Keratinocyte (primary cell): Measurements from ENCODE around the gene TMCO4. TPM values are rescaled to one million over a fixed set of nuclear protein-coding genes. Genes with fewer than 3 reads are reported as not detected.

ENCODE experiments used
- DNase-seq: peaks from one replicate; pipeline ENCODE4 v3.0.0-alpha.2; 2011; ENCODE audit warnings: low read depth, missing footprints, low spot score
- FAIRE-seq: peaks from 2 replicates; lab custom pipeline; 2011; peaks lifted over from hg19 to GRCh38; lab: Jason Lieb, UNC
- H2AFZ ChIP-seq: 2 replicates; pipeline ENCODE4 v1.6.0; 2012; ENCODE audit warnings: low read length, control low read depth, inconsistent platforms; ENCODE audit not compliant: control insufficient read depth
- H3K27ac ChIP-seq: 2 replicates; pipeline ENCODE4 v1.5.1; 2011; ENCODE audit warnings: low read length; ENCODE audit not compliant: control insufficient read depth, insufficient read depth
- H3K27me3 ChIP-seq: 3 replicates; pipeline ENCODE4 v1.6.0; 2011; ENCODE audit warnings: low read length; ENCODE audit not compliant: control insufficient read depth, insufficient read depth; ENCODE audit errors: extremely low read depth
- H3K36me3 ChIP-seq, 2 experiments: 2 replicates in 1 of 2; 3 replicates in 1 of 2; pipeline ENCODE4 v1.5.1; 2011; ENCODE audit warnings: low read length in 2 of 2, mild to moderate bottlenecking in 1 of 2; ENCODE audit not compliant: control insufficient read depth in 2 of 2, insufficient read depth in 2 of 2; ENCODE audit errors: extremely low read depth in 1 of 2
- H3K4me1 ChIP-seq: 3 replicates; pipeline ENCODE4 v1.5.1; 2011; ENCODE audit warnings: low read length; ENCODE audit not compliant: control insufficient read depth, insufficient read depth; ENCODE audit errors: extremely low read depth
- H3K4me2 ChIP-seq: 3 replicates; pipeline ENCODE4 v1.6.0; 2011; ENCODE audit warnings: low read depth, low read length; ENCODE audit not compliant: control insufficient read depth, insufficient read depth; ENCODE audit errors: extremely low read depth
- H3K4me3 ChIP-seq, 3 experiments: fragments of 200-600 bp in 1 of 3; sonication (generic) in 1 of 3; 2 replicates in 2 of 3; 3 replicates in 1 of 3; pipeline ENCODE4 v1.5.1; 2011 to 2016; ENCODE audit warnings: low read length in 3 of 3, mild to moderate bottlenecking in 3 of 3, control low read depth in 2 of 3, inconsistent platforms in 1 of 3, low read depth in 1 of 3, mixed read lengths in 1 of 3, mixed run types in 1 of 3, moderate library complexity in 1 of 3; ENCODE audit not compliant: control insufficient read depth in 2 of 3, insufficient read depth in 2 of 3; ENCODE audit errors: extremely low read depth in 1 of 3
- H3K79me2 ChIP-seq: 2 replicates; pipeline ENCODE4 v1.6.0; 2012; ENCODE audit warnings: low read length; ENCODE audit not compliant: control insufficient read depth, insufficient read depth
- H3K9ac ChIP-seq: 3 replicates; pipeline ENCODE4 v1.6.0; 2011; ENCODE audit warnings: low read length; ENCODE audit not compliant: control insufficient read depth, insufficient read depth; ENCODE audit errors: extremely low read depth
- H3K9me1 ChIP-seq: 3 replicates; pipeline ENCODE4 v1.6.0; 2011; ENCODE audit warnings: low read length; ENCODE audit not compliant: control insufficient read depth, insufficient read depth; ENCODE audit errors: extremely low read depth
- H3K9me3 ChIP-seq: 2 replicates; pipeline ENCODE4 v1.5.1; 2012; ENCODE audit warnings: low read depth, low read length; ENCODE audit not compliant: control insufficient read depth
- H4K20me1 ChIP-seq: 3 replicates; pipeline ENCODE4 v1.6.0; 2011; ENCODE audit warnings: low read length; ENCODE audit not compliant: control insufficient read depth, insufficient read depth; ENCODE audit errors: extremely low read depth
- CTCF ChIP-seq, 3 experiments: IDR thresholded peaks in 1 of 3; conservative IDR thresholded peaks in 1 of 3; optimal IDR thresholded peaks in 1 of 3; 2 replicates in 2 of 3; 3 replicates in 1 of 3; pipeline versions ENCODE3 to v1.5.1; 2011; ENCODE audit warnings: low read length in 3 of 3, mild to moderate bottlenecking in 3 of 3, moderate library complexity in 2 of 3, control low read depth in 1 of 3, inconsistent platforms in 1 of 3; ENCODE audit not compliant: insufficient read depth in 2 of 3; ENCODE audit errors: extremely low read depth in 1 of 3
- EZH2 ChIP-seq: IDR thresholded peaks from one replicate; pipeline ENCODE4 v1.6.1; 2012; ENCODE audit warnings: inconsistent platforms, mild to moderate bottlenecking, low read length, moderate library complexity
- dilution Hi-C: fragments of 300-500 bp; cut with MboI; formaldehyde crosslinking; loops from one replicate; pipeline ENCODE4 v1.7.0; 2020; ENCODE audit warnings: low sequenced_read_pairs; ENCODE audit not compliant: extremely low pct_ligation_motif_present
- polyA plus RNA-seq, 5 experiments: library from polyadenylated mRNA; depleted of rRNA in 3 of 5; stranded (reverse) in 3 of 5; stranded (forward) in 1 of 5; unstranded in 1 of 5; fragments of >200 nt; gene quantifications; 1 replicate in 1 of 5; 2 replicates in 3 of 5; 3 replicates in 1 of 5; pipeline versions ENCODE4 v1.2.1 to v1.2.3, GENCODE V29; 2011 to 2012; ENCODE audit warnings: missing spikeins in 2 of 5, low read depth in 1 of 5, low replicate concordance in 1 of 5

TMCO4 gene
- polyA plus RNA-seq, 1 donor (not counting 4 experiments of a cell fraction or from before 2014, with no cell fraction given) = 1.2 TPM

GRCh38 chr1:19824036-19824435 lies 24.3 kb upstream of the TMCO4 start:
- no peak overlapping the region for H3K4me3 ChIP-seq
- no peaks in the 10 kb centered on the region for H3K79me2 ChIP-seq
- dilution Hi-C loops = no loop called here
- H3K4me1 ChIP-seq = no peaks in the 10 kb centered on the region
- H3K4me2 ChIP-seq = no peak overlapping the region
- H3K9me3 ChIP-seq = no peaks in the 10 kb centered on the region
- H2AFZ ChIP-seq = no peak overlapping the region
- DNase-seq (no peak), FAIRE-seq (no peak)
- no peaks in the 10 kb centered on the region for H3K9me1 ChIP-seq
- no peaks in the 10 kb centered on the region for H3K27me3 ChIP-seq
- TF ChIP-seq EZH2 = no peak
- TF ChIP-seq CTCF (optimal IDR thresholded peaks at IDR 0.05 in 1 of 3, IDR thresholded peaks at IDR 0.05 in 1 of 3, conservative IDR thresholded peaks at IDR 0.05 in 1 of 3; ENCODE audit: extremely low read depth in 1 of 3, insufficient read depth in 2 of 3, low read length in 3 of 3) = no peak
- H3K9ac ChIP-seq = no peak overlapping the region
- H3K36me3 ChIP-seq = no peaks in the 10 kb centered on the region
- H3K27ac ChIP-seq = no peak overlapping the region
- H4K20me1 ChIP-seq = no peaks in the 10 kb centered on the region

- no peaks in the 10 kb centered on the region for H4K20me1 ChIP-seq
- dilution Hi-C loops = no loop called here
- FAIRE-seq (no peak), DNase-seq (no peak)
- no peaks in the 10 kb centered on the region for H3K4me1 ChIP-seq
- no peaks in the 10 kb centered on the region for H3K9me3 ChIP-seq
- H3K36me3 ChIP-seq = no peaks in the 10 kb centered on the region
- no peak overlapping the region for H3K4me3 ChIP-seq
- H3K79me2 ChIP-seq = no peaks in the 10 kb centered on the region
- no peak overlapping the region for H3K4me2 ChIP-seq
- peaks cover 5% of the 10 kb centered on the region for H3K27me3 ChIP-seq
- H2AFZ ChIP-seq = no peak overlapping the region
- no peak overlapping the region for H3K9ac ChIP-seq
- H3K9me1 ChIP-seq = no peaks in the 10 kb centered on the region
- no peak overlapping the region for H3K27ac ChIP-seq
- TF ChIP-seq CTCF (optimal IDR thresholded peaks at IDR 0.05 in 1 of 3, IDR thresholded peaks at IDR 0.05 in 1 of 3, conservative IDR thresholded peaks at IDR 0.05 in 1 of 3; ENCODE audit: extremely low read depth in 1 of 3, insufficient read depth in 2 of 3, low read length in 3 of 3) = no peak
- no peak for TF ChIP-seq EZH2
Measured at GRCh38 chr1:19819701-19820100, 20.0 kb upstream of the TMCO4 start.
